H1 (cell line): ENCODE data around the gene GRIA4. TPM values are rescaled to one million over a fixed set of nuclear protein-coding genes. Genes with fewer than 3 reads are reported as not detected.

ENCODE experiments used
- CTCF ChIA-PET: fragments of 300-600 bp; sonication (Branson Sonifier 250); formaldehyde crosslinking; loops from one replicate; lab custom pipeline; 2021; ENCODE audit not compliant: partially characterized antibody; lab: Charles Lee
- POLR2A ChIA-PET: fragments of 300-600 bp; sonication (Branson Sonifier 250); formaldehyde crosslinking; loops from one replicate; lab custom pipeline; 2021; ENCODE audit warnings: inconsistent platforms; ENCODE audit not compliant: partially characterized antibody; lab: Charles Lee
- DNase-seq, 2 experiments: peaks; one replicate each; pipeline versions ENCODE4 v3.0.0 to v3.0.0-alpha.2; 2010 to 2022; ENCODE audit warnings: low spot score in 2 of 2, low read depth in 1 of 2, mixed read lengths in 1 of 2
- FAIRE-seq: peaks from 2 replicates; lab custom pipeline; 2011; peaks lifted over from hg19 to GRCh38; lab: Jason Lieb, UNC
- H2AFZ ChIP-seq: 2 replicates; pipeline ENCODE4 v1.8.1; 2012; ENCODE audit warnings: low read length, inconsistent platforms
- H2AK5ac ChIP-seq: 2 replicates; pipeline ENCODE4 v1.6.1; 2013; ENCODE audit warnings: low read depth, low read length
- H2BK120ac ChIP-seq: replicated peaks from 2 replicates; pipeline ENCODE3; 2013; ENCODE audit warnings: low read depth, low read length, inconsistent platforms
- H2BK12ac ChIP-seq: 2 replicates; pipeline ENCODE4 v1.6.1; 2013; ENCODE audit warnings: low read depth, low read length
- H2BK15ac ChIP-seq: 2 replicates; pipeline ENCODE4 v1.6.1; 2013; ENCODE audit warnings: low read length
- H2BK20ac ChIP-seq: 2 replicates; pipeline ENCODE4 v1.6.1; 2013; ENCODE audit warnings: low read length
- H2BK5ac ChIP-seq: 2 replicates; pipeline ENCODE4 v1.6.1; 2013; ENCODE audit warnings: low read depth, low read length
- H3K14ac ChIP-seq: 2 replicates; pipeline ENCODE4 v1.6.1; 2013; ENCODE audit warnings: inconsistent platforms; ENCODE audit not compliant: insufficient read length
- H3K18ac ChIP-seq: 2 replicates; pipeline ENCODE4 v1.6.1; 2013; ENCODE audit warnings: low read length; ENCODE audit errors: extremely low read depth
- H3K23ac ChIP-seq: 2 replicates; pipeline ENCODE4 v1.6.1; 2013; ENCODE audit warnings: inconsistent platforms; ENCODE audit not compliant: insufficient read length
- H3K23me2 ChIP-seq: 2 replicates; pipeline ENCODE4 v1.6.1; 2013; ENCODE audit warnings: low read depth, low read length
- H3K27ac ChIP-seq: 2 replicates; pipeline ENCODE4 v1.6.1; 2011; ENCODE audit warnings: low read depth, low read length, inconsistent platforms
- H3K27me3 ChIP-seq, 4 experiments: replicated peaks in 1 of 4; 1 replicate in 1 of 4; 2 replicates in 3 of 4; pipeline versions ENCODE4 v1.6.1 to v1.8.1; 2011 to 2013; ENCODE audit warnings: low read length in 3 of 4, mild to moderate bottlenecking in 3 of 4, inconsistent platforms in 2 of 4, mixed read lengths in 2 of 4, moderate library complexity in 1 of 4; ENCODE audit not compliant: control insufficient read depth in 3 of 4, insufficient read depth in 3 of 4; ENCODE audit errors: extremely low read depth in 1 of 4
- H3K36me3 ChIP-seq, 4 experiments: 2 replicates each; pipeline versions ENCODE4 v1.6.1 to v1.8.1; 2011 to 2013; ENCODE audit warnings: mild to moderate bottlenecking in 4 of 4, low read length in 3 of 4, moderate library complexity in 2 of 4, control low read depth in 1 of 4, inconsistent platforms in 1 of 4; ENCODE audit not compliant: insufficient read depth in 4 of 4, control insufficient read depth in 2 of 4
- H3K4ac ChIP-seq: replicated peaks from 2 replicates; pipeline ENCODE3; 2013; ENCODE audit warnings: low read length, low read depth, mixed read lengths, inconsistent platforms; ENCODE audit not compliant: insufficient read length
- H3K4me1 ChIP-seq, 4 experiments: replicated peaks in 1 of 4; 1 replicate in 1 of 4; 2 replicates in 3 of 4; pipeline versions ENCODE4 v1.6.1 to v1.8.1; 2011 to 2013; ENCODE audit warnings: low read length in 3 of 4, inconsistent platforms in 2 of 4, mixed read lengths in 1 of 4; ENCODE audit not compliant: insufficient read depth in 4 of 4, control insufficient read depth in 3 of 4
- H3K4me2 ChIP-seq, 2 experiments: 2 replicates each; pipeline versions ENCODE4 v1.6.1 to v1.8.1; 2011 to 2013; ENCODE audit warnings: low read depth in 2 of 2, low read length in 2 of 2, control low read depth in 1 of 2, inconsistent platforms in 1 of 2, mild to moderate bottlenecking in 1 of 2; ENCODE audit not compliant: insufficient read depth in 1 of 2
- H3K4me3 ChIP-seq, 4 experiments: fragments of 200-600, 300-600 bp in 1 of 4; sonication (generic), shearing (Covaris generic), sonication (Bioruptor Twin) in 1 of 4; 2 replicates each; pipeline versions ENCODE4 v1.5.1 to v1.8.1; 2011 to 2016; ENCODE audit warnings: low read length in 4 of 4, low read depth in 3 of 4, control low read depth in 2 of 4, inconsistent platforms in 2 of 4, mild to moderate bottlenecking in 2 of 4, mixed read lengths in 1 of 4, moderate library complexity in 1 of 4; ENCODE audit not compliant: insufficient read depth in 2 of 4; ENCODE audit errors: extremely low read depth in 1 of 4
- H3K56ac ChIP-seq: replicated peaks from 2 replicates; pipeline ENCODE3; 2013; ENCODE audit warnings: low read depth, mild to moderate bottlenecking, mixed read lengths, low read length, inconsistent platforms; ENCODE audit not compliant: insufficient read length
- H3K79me1 ChIP-seq: 2 replicates; pipeline ENCODE4 v1.6.1; 2013; ENCODE audit warnings: low read depth, low read length, control low read depth
- H3K79me2 ChIP-seq, 2 experiments: 2 replicates each; pipeline versions ENCODE4 v1.6.1 to v1.8.1; 2012 to 2013; ENCODE audit warnings: low read length in 2 of 2, mild to moderate bottlenecking in 2 of 2, inconsistent platforms in 1 of 2; ENCODE audit not compliant: insufficient read depth in 2 of 2, control insufficient read depth in 1 of 2
- H3K9ac ChIP-seq, 4 experiments: replicated peaks in 1 of 4; 1 replicate in 1 of 4; 2 replicates in 3 of 4; pipeline versions ENCODE4 v1.6.1 to v1.8.1; 2011 to 2013; ENCODE audit warnings: low read depth in 3 of 4, low read length in 3 of 4, control low read depth in 2 of 4, mild to moderate bottlenecking in 2 of 4, moderate library complexity in 2 of 4, inconsistent platforms in 1 of 4; ENCODE audit errors: extremely low read depth in 1 of 4
- H3K9me3 ChIP-seq, 2 experiments: 2 replicates each; pipeline versions ENCODE4 v1.6.1 to v1.8.1; 2012 to 2013; ENCODE audit warnings: mild to moderate bottlenecking in 2 of 2, moderate library complexity in 2 of 2, control low read depth in 1 of 2, inconsistent platforms in 1 of 2, low read depth in 1 of 2, low read length in 1 of 2, mixed read lengths in 1 of 2; ENCODE audit not compliant: insufficient read depth in 2 of 2
- H4K20me1 ChIP-seq, 2 experiments: replicated peaks in 1 of 2; 2 replicates each; pipeline versions ENCODE3 to v1.8.1; 2011 to 2013; ENCODE audit warnings: inconsistent platforms in 2 of 2, low read length in 2 of 2, mild to moderate bottlenecking in 1 of 2; ENCODE audit not compliant: insufficient read depth in 2 of 2, control insufficient read depth in 1 of 2
- H4K5ac ChIP-seq: 2 replicates; pipeline ENCODE4 v1.6.1; 2013; ENCODE audit warnings: low read length, low read depth, mixed read lengths, inconsistent platforms; ENCODE audit not compliant: insufficient read length
- H4K8ac ChIP-seq: 2 replicates; pipeline ENCODE4 v1.8.0; 2013; ENCODE audit warnings: mild to moderate bottlenecking, moderate library complexity, low read length, inconsistent platforms; ENCODE audit not compliant: insufficient read depth; ENCODE audit errors: extremely low read depth
- H4K91ac ChIP-seq: replicated peaks from 2 replicates; pipeline ENCODE3; 2013; ENCODE audit warnings: low read length, mixed read lengths, inconsistent platforms; ENCODE audit not compliant: insufficient read length
- CBX5 ChIP-seq: fragments of 300-800, 300-1000 bp; sonication (generic); IDR thresholded peaks from 2 replicates; pipeline ENCODE4 v1.7.1; 2016; ENCODE audit warnings: antibody characterized with exemption, low read length, low read depth
- WGBS, 2 experiments: shearing (Covaris generic) in 1 of 2; methylation state at CpG; one replicate each; pipeline versions ENCODE4 v1.1.6 to v1.1.7; 2013 to 2015; ENCODE audit warnings: low lambda C conversion rate in 2 of 2, mixed read lengths in 2 of 2, inconsistent platforms in 1 of 2, low coverage in 1 of 2, missing lambda C conversion rate in 1 of 2; ENCODE audit not compliant: insufficient replicate concordance in 2 of 2, insufficient coverage in 1 of 2, insufficient read length in 1 of 2; ENCODE audit errors: extremely low coverage in 1 of 2, missing lambda C conversion rate in 1 of 2; 5-methylcytosine and 5-hydroxymethylcytosine counted together
- polyA plus RNA-seq, 7 experiments: library from polyadenylated mRNA; depleted of rRNA in 3 of 7; stranded (reverse) in 5 of 7; unstranded in 2 of 7; fragments of >200 nt in 5 of 7; fragments of 200-250 nt in 2 of 7; gene quantifications; 1 replicate in 5 of 7; 2 replicates in 1 of 7; 4 replicates in 1 of 7; pipeline versions ENCODE4 v1.2.1 to v1.2.3, GENCODE V29; 2011 to 2013; ENCODE audit warnings: missing spikeins in 2 of 7, mixed read lengths in 2 of 7
- total RNA-seq: library from RNA; stranded (reverse); fragmentation: NEBNext Ultra II Directional; extraction: Animal tissue kit (Norgen Biotek cat#: 25700); gene quantifications from 2 replicates; pipeline ENCODE4 v1.2.1, GENCODE V29; 2021

Gene GRIA4
- total and polyA plus RNA-seq, 2 of the 8 experiments (the other 6 are each of a cell fraction or from before 2014, with no cell fraction given), result 12.5 to 21.8 TPM

GRCh38 chr11:105969756-105970155 is 359.9 kb downstream of the GRIA4 start:
- FAIRE-seq, result no peak
- Histone ChIP-seq H3K56ac (no peak overlapping the region), H2AK5ac (no peak overlapping the region), H4K8ac (no peak overlapping the region), H4K5ac (no peak overlapping the region), H2BK5ac (no peak overlapping the region), H2BK20ac (no peak overlapping the region), H3K27me3 (no peaks in the 10 kb centered on the region), H3K4me2 (no peak overlapping the region), H3K18ac (no peak overlapping the region), H3K14ac (no peak overlapping the region), H3K79me2 (no peaks in the 10 kb centered on the region), H3K27ac (no peak overlapping the region), H3K9me3 (no peaks in the 10 kb centered on the region), H4K91ac (no peak overlapping the region), H4K20me1 (no peaks in the 10 kb centered on the region), H3K79me1 (no peaks in the 10 kb centered on the region), H2BK120ac (no peak overlapping the region), H3K4me3 (no peak overlapping the region), H3K4me1 (no peaks in the 10 kb centered on the region), H2AFZ (no peak overlapping the region), H2BK15ac (no peak overlapping the region), H3K9ac (no peak overlapping the region), H2BK12ac (no peak overlapping the region), H3K23ac (no peak overlapping the region), H3K36me3 (no peaks in the 10 kb centered on the region), H3K23me2 (no peaks in the 10 kb centered on the region), H3K4ac (no peak overlapping the region)
- no peak for TF ChIP-seq CBX5
- ChIA-PET CTCF (no interaction called here), POLR2A (no interaction called here)
- DNase-seq, result no peak
- WGBS, 2 experiments, result 91% methylated on average over 1 of the region's 1 CpG; no CpG with 5 or more reads in 1 of the 2 experiments
